Activated naive CD4-positive, alpha-beta T cell treated with anti-CD3 and anti-CD28 coated beads for 36 hours (primary cell): ENCODE measurements around the gene SLX1A. TPM values are rescaled to one million over a fixed set of nuclear protein-coding genes. Genes with fewer than 3 reads are reported as not detected.
A peak's percentile ranks its signal among the peaks of the same experiment; 100 is the strongest.
"Not testable (repeated sequence)": the region's sequence is repeated elsewhere in the genome, so short reads cannot be mapped to it uniquely, and the experiment has no call there.

Source experiments
- CTCF ChIA-PET: fragments of 350-600 bp; sonication (Branson Sonifier 250); formaldehyde crosslinking; loops from one replicate; lab custom pipeline; 2021; ENCODE audit warnings: antibody characterized with exemption; lab: Charles Lee
- DNase-seq: peaks from one replicate; pipeline ENCODE4 v3.0.0-alpha.2; 2020
- H3K27ac Mint-ChIP-seq: one replicate; pipeline ENCODE4 v1.8.0; 2021; ENCODE audit warnings: mild to moderate bottlenecking, mixed read lengths
- H3K27me3 Mint-ChIP-seq: one replicate; pipeline ENCODE4 v1.8.0; 2021; ENCODE audit warnings: low read depth, mixed read lengths
- H3K36me3 Mint-ChIP-seq: one replicate; pipeline ENCODE4 v1.8.0; 2021; ENCODE audit warnings: low read depth, mixed read lengths
- H3K4me1 Mint-ChIP-seq: one replicate; pipeline ENCODE4 v1.8.0; 2021; ENCODE audit warnings: low read depth, mixed read lengths
- H3K4me3 Mint-ChIP-seq: one replicate; pipeline ENCODE4 v1.8.0; 2021; ENCODE audit warnings: mild to moderate bottlenecking, moderate library complexity, mixed read lengths
- H3K9me3 Mint-ChIP-seq: one replicate; pipeline ENCODE4 v1.8.0; 2021; ENCODE audit warnings: mixed read lengths
- intact Hi-C: fragments of 100-400 bp; cut with micrococcal nuclease; formaldehyde crosslinking; loops from one replicate; pipeline ENCODE4 v1.15.1; 2023
- total RNA-seq, 2 experiments: library from RNA; stranded (reverse); gene quantifications; one replicate each; pipeline ENCODE4 v1.2.3, GENCODE V29; 2021

SLX1A gene
- total RNA-seq, 2 experiments from 2014 or later: 35.4 to 42.5 TPM

- intact Hi-C loops: no loop called here
- H3K27ac Mint-ChIP-seq: peak overlapping the region; percentile 100
- CTCF ChIA-PET: interaction anchor here (0.6 to 2.1 kb wide), 5 partner anchors 43 to 429 kb away, joined by 3 to 16 read pairs (median 8); partner anchors contain the start of gene TBX6
- peak; percentile 93 for DNase-seq
- no peaks in the 10 kb centered on the region for H3K27me3 Mint-ChIP-seq
- H3K4me3 Mint-ChIP-seq: peak overlapping the region; percentile 100
- peaks cover 22% of the 10 kb centered on the region for H3K4me1 Mint-ChIP-seq
- peaks cover 43% of the 10 kb centered on the region for H3K36me3 Mint-ChIP-seq
- H3K9me3 Mint-ChIP-seq: no peaks in the 10 kb centered on the region
Observed at GRCh38 chr16:30185683-30186421, 7.8 kb upstream of the SLX1A start.

GRCh38 chr16:30186444-30186781 lies 7.3 kb upstream of the SLX1A start:
- Mint-ChIP-seq H3K27ac (peak overlapping the region; percentile 100), H3K9me3 (no peaks in the 10 kb centered on the region), H3K4me3 (peak overlapping the region; percentile 100), H3K27me3 (no peaks in the 10 kb centered on the region), H3K36me3 (peaks cover 43% of the 10 kb centered on the region), H3K4me1 (peaks cover 22% of the 10 kb centered on the region)
- DNase-seq: no peak
- CTCF ChIA-PET: interaction anchor here (0.6 to 2.1 kb wide), 4 partner anchors 44 to 429 kb away, joined by 3 to 16 read pairs (median 9); partner anchors contain the start of gene TBX6
- intact Hi-C loops: no loop called here

- peaks cover 43% of the 10 kb centered on the region for H3K36me3 Mint-ChIP-seq
- H3K4me1 Mint-ChIP-seq: peaks cover 21% of the 10 kb centered on the region
- H3K9me3 Mint-ChIP-seq: no peaks in the 10 kb centered on the region
- peak overlapping the region; percentile 100 for H3K4me3 Mint-ChIP-seq
- CTCF ChIA-PET: interaction anchor here (0.6 to 1.4 kb wide), 2 partner anchors 95 to 430 kb away, joined by 3 to 4 read pairs; partner anchors contain the start of gene TBX6
- no peaks in the 10 kb centered on the region for H3K27me3 Mint-ChIP-seq
- intact Hi-C loops: no loop called here
- H3K27ac Mint-ChIP-seq: peak overlapping the region; percentile 100
- peak; percentile 87 for DNase-seq
Observed at GRCh38 chr16:30186782-30187555, 6.7 kb upstream of the SLX1A start.

- no peaks in the 10 kb centered on the region for H3K27me3 Mint-ChIP-seq
Observed at GRCh38 chr16:30187556-30187865, 6.2 kb upstream of the SLX1A start.

GRCh38 chr16:30187971-30188561 lies 5.6 kb upstream of the SLX1A start:
- Mint-ChIP-seq H3K27me3 (no peaks in the 10 kb centered on the region), H3K27ac (peak overlapping the region; percentile 72), H3K4me3 (peak overlapping the region; percentile 18), H3K4me1 (peaks cover 16% of the 10 kb centered on the region), H3K36me3 (peaks cover 43% of the 10 kb centered on the region), H3K9me3 (no peaks in the 10 kb centered on the region)
- no peak for DNase-seq
- intact Hi-C loops: no loop called here
- CTCF ChIA-PET: interaction anchor here (0.6 to 1.4 kb wide), 2 partner anchors 72 to 96 kb away, joined by 4 read pairs; partner anchors contain the start of gene TBX6

More at GRCh38 chr16:30187556-30187865, 6.2 kb upstream of the SLX1A start:
- Mint-ChIP-seq H3K9me3 (no peaks in the 10 kb centered on the region), H3K4me1 (peaks cover 16% of the 10 kb centered on the region), H3K4me3 (peak overlapping the region; percentile 100), H3K36me3 (peaks cover 43% of the 10 kb centered on the region), H3K27ac (peak overlapping the region; percentile 100)
- intact Hi-C loops: no loop called here
- CTCF ChIA-PET: interaction anchor here (0.6 to 1.4 kb wide), 2 partner anchors 72 to 96 kb away, joined by 4 read pairs; partner anchors contain the start of gene TBX6
- no peak for DNase-seq

GRCh38 chr16:30191158-30191557 lies 2.5 kb upstream of the SLX1A start:
- H3K27me3 Mint-ChIP-seq, CTCF ChIA-PET, H3K27ac Mint-ChIP-seq, H3K4me3 Mint-ChIP-seq, H3K9me3 Mint-ChIP-seq, intact Hi-C loops: not testable (repeated sequence)
- H3K36me3 Mint-ChIP-seq: peaks cover 19% of the 10 kb centered on the region
- peaks cover 16% of the 10 kb centered on the region for H3K4me1 Mint-ChIP-seq
- DNase-seq: peak; percentile 2

GRCh38 chr16:30193098-30193497 lies 577 bp upstream of the SLX1A start:
- DNase-seq, intact Hi-C loops, H3K36me3 Mint-ChIP-seq, H3K27me3 Mint-ChIP-seq, CTCF ChIA-PET, H3K4me3 Mint-ChIP-seq, H3K27ac Mint-ChIP-seq, H3K9me3 Mint-ChIP-seq, H3K4me1 Mint-ChIP-seq: not testable (repeated sequence)

- intact Hi-C loops, DNase-seq, H3K27ac Mint-ChIP-seq, H3K27me3 Mint-ChIP-seq, H3K36me3 Mint-ChIP-seq, CTCF ChIA-PET, H3K9me3 Mint-ChIP-seq, H3K4me3 Mint-ChIP-seq, H3K4me1 Mint-ChIP-seq: not testable (repeated sequence)
Observed at GRCh38 chr16:30194172-30194925, 674 bp downstream of the SLX1A start.

GRCh38 chr16:30197001-30197400 lies 3.3 kb downstream of the SLX1A start:
- H3K27ac Mint-ChIP-seq, H3K27me3 Mint-ChIP-seq, H3K4me1 Mint-ChIP-seq, H3K9me3 Mint-ChIP-seq, H3K36me3 Mint-ChIP-seq, CTCF ChIA-PET, DNase-seq, H3K4me3 Mint-ChIP-seq, intact Hi-C loops: not testable (repeated sequence)

- CTCF ChIA-PET, intact Hi-C loops, H3K9me3 Mint-ChIP-seq, H3K36me3 Mint-ChIP-seq, H3K27ac Mint-ChIP-seq, H3K4me1 Mint-ChIP-seq, H3K4me3 Mint-ChIP-seq, H3K27me3 Mint-ChIP-seq, DNase-seq: not testable (repeated sequence)
Observed at GRCh38 chr16:30199049-30199448, 5.4 kb downstream of the SLX1A start, which contains the start of gene SULT1A3. Gene SULT1A3, plus strand, starts transcription at chr16:30199255. Its CDS starts 1,474 bp downstream, at chr16:30200729.

- H3K4me1 Mint-ChIP-seq, H3K27me3 Mint-ChIP-seq, CTCF ChIA-PET, H3K4me3 Mint-ChIP-seq, H3K9me3 Mint-ChIP-seq, H3K36me3 Mint-ChIP-seq, intact Hi-C loops, DNase-seq, H3K27ac Mint-ChIP-seq: not testable (repeated sequence)
Observed at GRCh38 chr16:30199608-30200343, 6.1 kb downstream of the SLX1A start.
